ENCODE results near the gene PNPLA7. TPM values are rescaled to one million over a fixed set of nuclear protein-coding genes. Genes with fewer than 3 reads are reported as not detected.

The PNPLA7 gene
- total and polyA plus RNA-seq, 2 of the 4 experiments (the other 2 are of a cell fraction), result under 0.01 to 0.89 TPM

DNA sequence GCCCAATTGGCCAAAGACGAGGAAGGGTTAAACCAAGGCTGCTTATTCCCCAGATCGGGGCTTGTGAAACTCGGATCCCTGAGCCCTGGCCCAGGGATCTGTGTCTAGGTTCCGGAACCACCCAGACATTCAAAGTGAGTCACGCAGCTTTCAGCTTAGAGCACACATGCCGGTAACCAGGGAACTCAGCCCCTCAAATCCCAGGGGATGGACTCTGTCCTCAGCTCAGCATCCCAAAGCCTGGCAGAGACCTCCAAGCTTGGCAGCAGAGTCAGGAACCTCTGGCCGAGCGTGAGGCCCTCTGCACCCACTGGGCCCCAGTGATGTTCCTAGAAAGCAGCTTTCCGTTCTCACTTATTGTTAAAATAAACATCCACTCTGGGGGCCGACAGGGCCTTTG lies 5.1 kb downstream of the PNPLA7 start:
- WGBS, 2 experiments (ENCODE audit: extremely low coverage in 2 of 2, insufficient read length in 1 of 2), result 43% methylated on average over 4 of the region's 10 CpGs; no CpG with 5 or more reads in 1 of the 2 experiments
- in situ Hi-C loops (cut with MboI; ENCODE audit: low sequenced_read_pairs), result no loop called here
- CTCF ChIA-PET, result interaction anchor here (0.7 kb wide), 1 partner anchor 779 kb away, joined by 3 read pairs; no protein-coding TSS in a partner anchor

More for the DNA sequence above, 5.1 kb downstream of the PNPLA7 start:
- H3K9ac ChIP-seq (ENCODE audit: low read depth, low read length), result no peak overlapping the region
- H3K4ac ChIP-seq (ENCODE audit: low read depth, low read length), result no peak overlapping the region
- H2BK15ac ChIP-seq (ENCODE audit: low read depth, low read length), result no peak overlapping the region
- H4K20me1 ChIP-seq (ENCODE audit: insufficient read depth, low read length), result no peaks in the 10 kb centered on the region
- no peaks in the 10 kb centered on the region for H3K9me1 ChIP-seq (ENCODE audit: insufficient read depth, low read length)
- no peak overlapping the region for H2AK5ac ChIP-seq (ENCODE audit: low read depth, low read length)
- H2BK20ac ChIP-seq (ENCODE audit: low read depth, low read length), result no peak overlapping the region
- no peak overlapping the region for H3K27ac ChIP-seq (ENCODE audit: insufficient read depth, low read length)
- H3K27me3 ChIP-seq (ENCODE audit: control insufficient read depth, insufficient read depth, low read length), result no peaks in the 10 kb centered on the region
- no peak overlapping the region for H3K4me3 ChIP-seq (ENCODE audit: insufficient read depth, low read depth, low read length)
- DNase-seq (peak; percentile 28), ATAC-seq (ENCODE audit: low read depth) (peak; percentile 46)
- POLR2A ChIA-PET (ENCODE audit: unreplicated experiment), result no interaction called here
- H3K4me2 ChIP-seq (ENCODE audit: low read depth, low read length), result no peak overlapping the region
- H4K91ac ChIP-seq (ENCODE audit: insufficient read depth, low read depth, low read length), result no peak overlapping the region
- no peak overlapping the region for H4K5ac ChIP-seq (ENCODE audit: low read depth, low read length)
- H2AK9ac ChIP-seq (replicated peaks; ENCODE audit: low read depth, low read length, poor library complexity), result peak overlapping the region; percentile 13
- no peak overlapping the region for H2BK5ac ChIP-seq (ENCODE audit: low read depth, low read length, poor library complexity, severe bottlenecking)
- 0 out of 2 replicates have a peak overlapping the region, but pooled peaks have one; percentile 13 for H3K14ac ChIP-seq (replicated peaks; ENCODE audit: low read depth, low read length)
- H3K79me1 ChIP-seq (ENCODE audit: low read depth in 1 of 2, low read length in 2 of 2), result no peaks in the 10 kb centered on the region
- no TSS peak for BruUV-seq (replicated peaks)
- H2AFZ ChIP-seq (replicated peaks; ENCODE audit: low read length, poor library complexity), result peak overlapping the region; percentile 72
- peaks cover 2% of the 10 kb centered on the region; the same call in 1 of the 2 replicates for H3K4me1 ChIP-seq (ENCODE audit: control insufficient read depth, insufficient read depth, low read length)
- dilution Hi-C loops (cut with HindIII; ENCODE audit: low sequenced_read_pairs, unreplicated experiment), result no loop called here
- no peaks in the 10 kb centered on the region for H3K9me3 ChIP-seq (ENCODE audit: control insufficient read depth, insufficient read depth, low read length)
- no peak overlapping the region for H3K56ac ChIP-seq (ENCODE audit: extremely low read depth, insufficient read depth, low read length)
- intact Hi-C loops (cut with micrococcal nuclease), result no loop called here
- no peak overlapping the region for H3K18ac ChIP-seq (ENCODE audit: low read depth, low read length)
- no peak overlapping the region for H2BK120ac ChIP-seq (ENCODE audit: low read depth, low read length)
- peak overlapping the region in 1 of 2 experiments; percentile 16; a peak in 1 of 4 replicates for H4K8ac ChIP-seq (ENCODE audit: low read depth in 2 of 2, low read length in 2 of 2)
- TF ChIP-seq RCOR1 (IDR thresholded peaks at IDR 0.05; ENCODE audit: insufficient replicate concordance, low read length) (no peak), CHD1 (IDR thresholded peaks at IDR 0.05; ENCODE audit: low read depth, low read length) (no peak), BHLHE40 (IDR thresholded peaks at IDR 0.05; ENCODE audit: low read depth, low read length) (no peak), FOS (IDR thresholded peaks at IDR 0.05; ENCODE audit: low read depth, low read length) (no peak), MAZ (IDR thresholded peaks at IDR 0.05; ENCODE audit: borderline replicate concordance, low read depth, low read length) (no peak), USF2 (IDR thresholded peaks at IDR 0.05; ENCODE audit: low read depth, low read length) (no peak), POLR2A (IDR thresholded peaks at IDR 0.05; ENCODE audit: low read depth, low read length) (no peak), RFX5 (IDR thresholded peaks at IDR 0.05; ENCODE audit: low read depth, low read length) (no peak), RAD21 (IDR thresholded peaks at IDR 0.05; ENCODE audit: low read length) (no peak), MXI1 (IDR thresholded peaks at IDR 0.05; ENCODE audit: borderline replicate concordance, low read depth, low read length) (no peak), ELK1 (IDR thresholded peaks at IDR 0.05; ENCODE audit: borderline replicate concordance, low read depth, low read length) (no peak), CEBPB (IDR thresholded peaks at IDR 0.05; ENCODE audit: low read depth, low read length) (no peak), MAFK (IDR thresholded peaks at IDR 0.05; ENCODE audit: low read depth, low read length) (no peak), SMC3 (IDR thresholded peaks at IDR 0.05; ENCODE audit: low read depth, low read length) (no peak)
- no peaks in the 10 kb centered on the region for H3K36me3 ChIP-seq (ENCODE audit: control insufficient read depth, insufficient read depth, low read length)
- no peak overlapping the region for H3K23ac ChIP-seq (ENCODE audit: low read depth, low read length)

All from IMR-90 (cell line).